Neural progenitor cell (in vitro differentiated cells): ENCODE data around the gene RPE.

Source experiments
- EZH2 ChIP-seq: fragments of 200-600 bp; sonication (generic); IDR thresholded peaks from 2 replicates; pipeline ENCODE4 v1.6.1; 2017; ENCODE audit warnings: antibody characterized with exemption, mild to moderate bottlenecking, moderate library complexity
- TF ChIP-seq, protein P1 (sequence below): fragments of 200-600 bp; sonication (generic); IDR thresholded peaks from 2 replicates; pipeline ENCODE4 v1.5.1; 2017; ENCODE audit warnings: antibody characterized with exemption, mild to moderate bottlenecking

- TF ChIP-seq, protein P1, sequence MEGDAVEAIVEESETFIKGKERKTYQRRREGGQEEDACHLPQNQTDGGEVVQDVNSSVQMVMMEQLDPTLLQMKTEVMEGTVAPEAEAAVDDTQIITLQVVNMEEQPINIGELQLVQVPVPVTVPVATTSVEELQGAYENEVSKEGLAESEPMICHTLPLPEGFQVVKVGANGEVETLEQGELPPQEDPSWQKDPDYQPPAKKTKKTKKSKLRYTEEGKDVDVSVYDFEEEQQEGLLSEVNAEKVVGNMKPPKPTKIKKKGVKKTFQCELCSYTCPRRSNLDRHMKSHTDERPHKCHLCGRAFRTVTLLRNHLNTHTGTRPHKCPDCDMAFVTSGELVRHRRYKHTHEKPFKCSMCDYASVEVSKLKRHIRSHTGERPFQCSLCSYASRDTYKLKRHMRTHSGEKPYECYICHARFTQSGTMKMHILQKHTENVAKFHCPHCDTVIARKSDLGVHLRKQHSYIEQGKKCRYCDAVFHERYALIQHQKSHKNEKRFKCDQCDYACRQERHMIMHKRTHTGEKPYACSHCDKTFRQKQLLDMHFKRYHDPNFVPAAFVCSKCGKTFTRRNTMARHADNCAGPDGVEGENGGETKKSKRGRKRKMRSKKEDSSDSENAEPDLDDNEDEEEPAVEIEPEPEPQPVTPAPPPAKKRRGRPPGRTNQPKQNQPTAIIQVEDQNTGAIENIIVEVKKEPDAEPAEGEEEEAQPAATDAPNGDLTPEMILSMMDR, result no peak
- TF ChIP-seq EZH2, result no peak
Measured at GRCh38 chr2:210027608-210028007, 25.2 kb downstream of the RPE start.
